Brain microvascular endothelial cell (primary cell): ENCODE measurements around the gene ZBTB3.
"Not testable (repeated sequence)": the region's sequence is repeated elsewhere in the genome, so short reads cannot be mapped to it uniquely, and the experiment has no call there.

ENCODE experiments used
- DNase-seq: peaks from one replicate; pipeline ENCODE4 v3.0.0-alpha.2; 2020
- H3K27ac ChIP-seq: fragments of 250-450 bp; sonication (Bioruptor Pico); 2 replicates; pipeline ENCODE4 v1.5.1; 2020; ENCODE audit warnings: mild to moderate bottlenecking, moderate library complexity
- H3K27me3 ChIP-seq: fragments of 250-450 bp; sonication (Bioruptor Pico); replicated peaks from 2 replicates; pipeline ENCODE4 v1.5.1; 2020; ENCODE audit warnings: mild to moderate bottlenecking
- H3K36me3 ChIP-seq: fragments of 250-450 bp; sonication (Bioruptor Pico); replicated peaks from 2 replicates; pipeline ENCODE4 v1.5.1; 2020; ENCODE audit warnings: mild to moderate bottlenecking
- H3K4me3 ChIP-seq: 2 replicates; pipeline ENCODE4 v1.5.1; 2011; ENCODE audit warnings: low read depth, mild to moderate bottlenecking, control low read depth, low read length, moderate library complexity
- in situ Hi-C: cut with HindIII; loops from 2 replicates; pipeline ENCODE4 v1.10.0; 2017; ENCODE audit warnings: low sequenced_read_pairs, low pct_ligation_motif_present
- TF ChIP-seq, protein P1 (sequence below): IDR thresholded peaks from 2 replicates; pipeline ENCODE4 v1.5.1; 2011; ENCODE audit warnings: low read depth, mild to moderate bottlenecking, moderate library complexity, low read length, control low read depth, inconsistent platforms; ENCODE audit errors: missing control alignments

The ZBTB3 gene

GRCh38 chr11:62771144-62772021, 17.4 kb upstream of the ZBTB3 start, which contains the start of gene TAF6L:
Gene TAF6L (plus strand): TSS chr11:62771396. CDS start chr11:62775784, 4,388 bp downstream.
- Histone ChIP-seq H3K36me3 (peaks cover 13% of the 10 kb centered on the region), H3K27me3 (no peaks in the 10 kb centered on the region), H3K27ac (peak within 1 kb of the TSS; percentile 93), H3K4me3 (peak within 1 kb of the TSS; percentile 75)
- TF ChIP-seq, protein P1, sequence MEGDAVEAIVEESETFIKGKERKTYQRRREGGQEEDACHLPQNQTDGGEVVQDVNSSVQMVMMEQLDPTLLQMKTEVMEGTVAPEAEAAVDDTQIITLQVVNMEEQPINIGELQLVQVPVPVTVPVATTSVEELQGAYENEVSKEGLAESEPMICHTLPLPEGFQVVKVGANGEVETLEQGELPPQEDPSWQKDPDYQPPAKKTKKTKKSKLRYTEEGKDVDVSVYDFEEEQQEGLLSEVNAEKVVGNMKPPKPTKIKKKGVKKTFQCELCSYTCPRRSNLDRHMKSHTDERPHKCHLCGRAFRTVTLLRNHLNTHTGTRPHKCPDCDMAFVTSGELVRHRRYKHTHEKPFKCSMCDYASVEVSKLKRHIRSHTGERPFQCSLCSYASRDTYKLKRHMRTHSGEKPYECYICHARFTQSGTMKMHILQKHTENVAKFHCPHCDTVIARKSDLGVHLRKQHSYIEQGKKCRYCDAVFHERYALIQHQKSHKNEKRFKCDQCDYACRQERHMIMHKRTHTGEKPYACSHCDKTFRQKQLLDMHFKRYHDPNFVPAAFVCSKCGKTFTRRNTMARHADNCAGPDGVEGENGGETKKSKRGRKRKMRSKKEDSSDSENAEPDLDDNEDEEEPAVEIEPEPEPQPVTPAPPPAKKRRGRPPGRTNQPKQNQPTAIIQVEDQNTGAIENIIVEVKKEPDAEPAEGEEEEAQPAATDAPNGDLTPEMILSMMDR = no peak
- peak; percentile 97 for DNase-seq
- in situ Hi-C loops = no loop called here

DNA sequence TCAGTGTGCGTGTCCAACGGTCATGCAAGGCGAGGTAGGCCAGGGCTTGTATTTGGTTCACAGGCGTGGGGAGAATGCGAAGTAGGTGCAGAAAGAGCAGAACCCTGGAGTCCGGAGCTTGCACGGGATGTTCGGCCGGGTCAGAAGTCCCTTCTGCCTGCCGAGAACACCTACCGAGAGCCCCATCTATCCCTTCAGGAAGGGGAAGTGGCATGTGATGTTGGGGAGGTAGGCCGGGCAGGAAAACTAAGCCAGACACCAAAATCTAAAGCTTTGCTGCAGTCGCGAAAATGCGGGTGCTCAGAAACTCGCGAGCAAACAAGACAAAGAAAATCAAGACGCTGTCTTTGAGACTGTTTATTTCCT, 16.8 kb upstream of the ZBTB3 start:
- peak overlapping the region; percentile 75 for H3K4me3 ChIP-seq
- in situ Hi-C loops = no loop called here
- H3K36me3 ChIP-seq = peaks cover 13% of the 10 kb centered on the region
- H3K27ac ChIP-seq = peak overlapping the region; percentile 93
- no peak for DNase-seq
- TF ChIP-seq, protein P1 = no peak
- no peaks in the 10 kb centered on the region for H3K27me3 ChIP-seq

- H3K4me3 ChIP-seq = peak overlapping the region; percentile 5
- H3K27ac ChIP-seq, DNase-seq, in situ Hi-C loops, H3K36me3 ChIP-seq, H3K27me3 ChIP-seq: not testable (repeated sequence)
Observed at GRCh38 chr11:62760867-62761227, 6.9 kb upstream of the ZBTB3 start.

DNA sequence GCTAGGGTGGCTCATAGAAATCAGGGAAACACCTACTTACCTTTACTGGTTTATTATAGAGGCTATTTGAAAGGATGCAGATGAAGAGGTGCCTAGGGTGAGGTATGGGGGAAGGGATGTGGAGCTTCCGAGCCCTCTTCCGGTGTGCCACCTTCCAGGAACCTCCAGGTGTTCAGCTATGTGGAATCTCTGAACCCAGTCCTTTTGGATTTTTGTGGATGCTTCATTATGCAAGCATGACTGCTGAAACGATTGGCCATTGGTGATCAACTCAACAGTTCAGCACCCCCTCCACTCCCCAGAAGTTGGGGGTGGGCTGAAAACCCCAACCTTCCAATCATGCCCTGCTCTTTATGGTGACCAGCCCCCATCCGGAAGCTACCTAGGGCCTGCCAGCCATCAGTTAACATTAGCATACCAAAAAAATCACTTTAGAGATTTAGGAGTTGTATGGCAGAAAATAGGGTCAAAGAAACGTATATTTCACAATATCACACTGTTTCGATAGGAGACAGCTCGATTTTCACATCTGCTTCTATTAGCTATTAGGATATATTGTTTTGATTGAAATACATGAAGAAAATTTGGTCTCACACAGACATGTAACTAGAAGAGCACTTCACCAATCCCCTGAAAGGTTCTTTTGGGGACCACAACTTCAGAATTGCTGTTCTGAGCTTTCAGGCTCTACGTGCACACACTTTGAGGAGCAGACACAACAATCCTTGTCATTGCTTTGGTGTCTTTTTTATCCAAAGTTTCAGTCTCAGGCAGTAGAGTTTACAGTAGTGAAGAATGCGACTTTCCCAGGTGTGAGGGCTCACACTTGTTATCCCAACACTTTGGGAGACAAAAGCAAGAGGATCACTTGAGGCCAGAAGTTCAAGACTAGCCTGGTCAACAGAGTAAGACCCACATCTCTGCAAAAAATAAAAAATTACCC, 4.2 kb upstream of the ZBTB3 start:
- in situ Hi-C loops = no loop called here
- Histone ChIP-seq H3K27me3 (no peaks in the 10 kb centered on the region), H3K27ac (no peak overlapping the region), H3K36me3 (no peaks in the 10 kb centered on the region), H3K4me3 (no peak overlapping the region)
- TF ChIP-seq, protein P1 = no peak
- no peak for DNase-seq

DNA sequence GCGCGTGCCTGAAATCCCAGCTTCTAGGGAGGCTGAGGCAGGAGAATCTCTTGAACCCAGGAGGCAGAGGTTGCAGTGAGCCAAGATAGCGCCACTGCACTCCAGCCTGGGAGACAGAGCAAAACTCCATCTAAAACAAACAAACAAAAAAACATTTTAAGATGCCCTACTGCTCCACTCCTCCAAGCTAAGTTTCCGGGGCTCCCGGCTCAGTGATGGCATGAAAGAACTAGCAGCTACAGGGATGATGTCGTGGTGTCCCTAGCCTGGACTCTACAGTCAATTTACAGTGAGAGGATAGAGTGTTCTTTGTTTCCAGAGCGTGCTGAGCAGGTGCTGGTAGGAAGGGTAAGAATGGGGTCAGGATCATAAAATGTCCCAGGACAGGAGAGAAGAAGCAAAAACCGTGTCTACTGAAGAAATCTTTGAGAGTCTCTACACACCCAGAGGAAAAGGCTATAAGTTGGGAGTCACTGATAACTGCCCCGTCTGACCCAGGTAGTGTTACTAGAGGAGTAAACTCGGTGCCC, 1.2 kb upstream of the ZBTB3 start:
- H3K36me3 ChIP-seq = peaks cover 3% of the 10 kb centered on the region
- TF ChIP-seq, protein P1 = no peak
- H3K27me3 ChIP-seq = no peaks in the 10 kb centered on the region
- no peak for DNase-seq
- in situ Hi-C loops = no loop called here
- H3K4me3 ChIP-seq = no peak overlapping the region
- H3K27ac ChIP-seq = no peak overlapping the region
